GM19023 (cell line): ENCODE data around the gene SFMBT2.
A peak's percentile ranks its signal among the peaks of the same experiment; 100 is the strongest.

Experiments used
- ATAC-seq: cut with Tn5 transposase; IDR thresholded peaks from one replicate; pipeline ENCODE4 v1.9.1; 2021; ENCODE audit warnings: mild to moderate bottlenecking, moderate library complexity; ENCODE audit not compliant: unreplicated experiment

SFMBT2 gene

DNA sequence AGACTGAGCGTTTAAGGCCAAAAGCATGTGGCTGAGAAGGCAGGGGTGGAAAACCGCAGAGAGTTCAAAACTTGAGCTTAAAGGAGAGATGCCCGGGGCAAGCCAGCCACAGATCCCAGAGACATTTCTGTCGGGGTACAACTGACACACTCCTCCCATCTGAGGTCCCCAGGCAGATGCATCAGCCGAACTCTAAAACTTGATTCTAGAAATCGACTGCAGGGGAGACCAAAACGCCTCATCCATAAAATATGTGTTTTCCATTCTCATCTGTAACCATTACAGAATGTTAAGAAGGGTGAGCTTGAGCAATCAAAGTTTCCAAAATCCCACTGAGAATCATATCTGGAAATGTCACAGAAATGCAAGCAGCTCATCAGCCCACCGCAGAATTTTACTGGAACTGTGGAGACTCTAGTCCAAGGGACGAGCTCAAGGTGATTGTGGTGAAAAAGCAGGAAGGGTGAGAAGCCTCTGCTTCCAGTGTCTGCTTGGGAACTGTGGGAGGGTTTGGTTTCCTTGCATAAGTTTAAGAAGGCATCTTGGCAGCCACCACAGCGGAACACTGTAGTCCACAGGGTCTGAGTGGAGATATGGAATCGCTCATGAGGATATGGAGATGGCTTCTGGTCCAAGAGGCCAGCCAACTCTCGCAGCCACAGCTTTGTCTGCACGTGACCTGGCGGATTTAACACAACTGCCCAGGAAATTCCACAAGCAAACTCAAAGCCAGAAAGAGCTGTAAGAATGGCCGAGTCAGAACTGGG lies 249.2 kb downstream of the SFMBT2 start:
- ATAC-seq = no peak

DNA sequence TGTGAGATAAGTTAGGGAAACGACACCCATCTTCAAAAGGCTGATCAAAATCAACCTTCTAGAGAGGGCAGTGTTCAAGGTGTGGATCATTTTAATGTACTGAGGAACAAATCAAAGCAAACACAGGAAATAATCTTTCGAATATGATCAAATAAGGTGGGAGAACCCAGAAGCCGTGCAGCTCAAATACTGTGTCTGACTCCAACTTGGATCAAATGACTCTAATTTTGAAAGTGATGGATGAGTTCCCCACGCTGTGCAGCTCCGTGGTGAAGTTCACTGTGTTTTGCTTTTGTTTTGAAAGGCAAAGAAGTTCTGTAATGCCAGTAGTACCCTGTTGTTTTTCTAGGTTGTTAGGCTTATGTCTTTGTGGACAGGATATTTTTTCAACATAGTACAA lies 250.9 kb downstream of the SFMBT2 start:
- no peak for ATAC-seq

DNA sequence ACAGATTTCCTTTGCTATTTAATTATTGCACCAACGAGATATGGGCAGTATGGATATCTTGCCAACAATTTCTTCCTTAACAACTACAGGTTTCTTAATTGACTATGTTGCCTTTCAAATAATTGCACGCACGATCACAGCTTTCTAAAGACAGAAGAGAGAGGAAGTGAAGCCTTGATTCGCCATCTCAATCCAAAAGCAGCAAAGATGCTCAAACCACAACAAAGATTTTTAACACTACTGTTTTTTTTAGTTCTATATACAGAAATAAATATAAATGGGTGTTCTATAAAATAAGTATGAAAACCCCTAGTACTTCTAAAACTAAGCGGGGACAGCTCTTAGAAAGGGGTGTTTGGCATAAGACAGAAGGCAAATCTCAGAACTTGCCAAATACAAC lies 251.3 kb downstream of the SFMBT2 start:
- ATAC-seq = no peak

DNA sequence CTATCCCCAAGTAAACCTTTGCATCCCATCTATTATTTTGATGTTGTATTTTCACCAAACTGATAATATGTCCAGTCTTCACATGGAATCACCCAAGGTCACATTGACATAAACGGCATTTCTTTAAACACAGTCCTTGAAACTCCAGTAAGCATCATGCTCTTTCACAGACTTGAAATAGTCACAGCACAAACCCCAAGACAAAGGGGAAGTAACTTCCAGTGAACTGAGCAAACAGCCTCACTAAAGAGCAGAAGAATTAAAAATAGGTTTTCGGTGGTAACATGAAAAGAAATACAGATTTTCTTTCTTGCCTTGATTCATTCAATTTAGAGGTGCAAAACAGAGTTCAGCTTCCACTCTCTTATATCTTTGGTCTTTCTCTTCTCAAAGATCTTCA lies 253.7 kb downstream of the SFMBT2 start:
- no peak for ATAC-seq

DNA sequence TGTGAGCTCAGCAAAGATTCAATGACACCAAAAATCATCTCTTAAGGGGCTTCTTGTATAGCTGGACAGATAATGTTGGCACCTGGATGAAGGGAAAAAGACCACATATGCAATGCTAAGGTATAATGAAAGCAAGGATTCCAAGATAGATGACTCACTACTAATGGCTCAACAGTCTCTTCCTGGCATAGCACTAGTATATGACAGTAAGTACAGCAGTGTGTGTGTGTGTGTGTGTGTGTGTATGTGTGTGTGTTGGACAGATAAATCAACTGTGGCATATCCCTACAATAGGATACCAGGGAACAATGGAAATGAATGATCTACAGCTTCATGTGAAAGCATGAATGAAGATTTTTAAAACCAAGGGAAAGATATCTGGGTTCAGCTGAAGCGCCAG lies 257.1 kb downstream of the SFMBT2 start:
- no peak for ATAC-seq

DNA sequence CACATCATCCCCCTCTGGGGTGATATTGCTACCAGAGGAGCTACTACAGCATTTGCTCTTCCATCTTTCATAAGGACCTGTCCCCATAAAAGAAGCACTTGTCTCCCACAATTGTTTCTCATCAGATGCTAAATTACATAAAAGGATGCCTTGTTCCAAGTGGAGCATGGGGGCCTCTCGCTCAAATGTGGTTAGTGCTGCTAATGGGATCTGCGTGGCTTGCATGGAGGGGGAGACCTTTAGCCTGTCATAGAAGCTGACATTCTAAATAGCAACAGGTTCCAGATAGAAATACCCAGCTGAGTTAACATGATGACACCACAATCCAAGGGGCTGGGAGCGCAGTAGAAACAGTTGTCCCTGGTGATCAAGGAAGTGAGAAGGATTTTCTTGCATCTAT lies 257.9 kb downstream of the SFMBT2 start:
- no peak for ATAC-seq

DNA sequence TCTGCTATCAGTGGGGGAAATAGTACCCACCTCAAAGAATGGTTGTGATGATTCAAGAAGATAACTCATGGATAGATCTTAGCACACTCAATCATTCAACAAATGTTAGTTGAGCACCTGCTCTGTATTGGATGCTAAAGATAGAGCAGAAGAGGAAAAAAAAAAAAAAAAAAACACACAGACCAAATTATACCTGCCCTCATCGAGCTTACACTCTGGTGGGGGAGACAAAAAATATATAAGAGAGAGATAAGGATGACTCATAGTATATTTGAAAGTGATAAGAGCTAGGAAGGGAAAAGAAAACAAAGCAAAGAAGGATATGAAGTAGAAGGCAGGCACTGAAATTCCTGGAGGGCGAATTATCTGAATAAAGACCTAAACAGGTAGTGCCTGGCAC lies 258.5 kb downstream of the SFMBT2 start:
- ATAC-seq = no peak

DNA sequence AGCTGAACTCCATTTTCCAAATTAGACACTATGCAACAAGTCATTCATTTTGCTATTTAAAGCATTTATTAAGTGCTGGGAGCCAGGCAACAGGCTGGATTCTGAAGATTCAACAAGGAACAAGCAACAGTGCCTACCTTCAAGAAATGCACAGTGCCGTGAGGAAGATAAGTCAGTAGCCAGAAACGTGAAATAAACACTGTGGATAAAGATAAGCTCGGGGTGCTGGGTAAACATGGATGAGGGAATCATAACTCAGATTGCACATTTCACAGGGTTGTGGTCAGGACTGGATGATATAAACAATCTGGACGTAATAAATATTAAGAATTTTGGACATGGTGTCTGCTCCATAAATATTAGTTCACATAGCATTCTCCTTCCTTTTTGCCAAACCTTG lies 259.3 kb downstream of the SFMBT2 start:
- ATAC-seq = no peak

DNA sequence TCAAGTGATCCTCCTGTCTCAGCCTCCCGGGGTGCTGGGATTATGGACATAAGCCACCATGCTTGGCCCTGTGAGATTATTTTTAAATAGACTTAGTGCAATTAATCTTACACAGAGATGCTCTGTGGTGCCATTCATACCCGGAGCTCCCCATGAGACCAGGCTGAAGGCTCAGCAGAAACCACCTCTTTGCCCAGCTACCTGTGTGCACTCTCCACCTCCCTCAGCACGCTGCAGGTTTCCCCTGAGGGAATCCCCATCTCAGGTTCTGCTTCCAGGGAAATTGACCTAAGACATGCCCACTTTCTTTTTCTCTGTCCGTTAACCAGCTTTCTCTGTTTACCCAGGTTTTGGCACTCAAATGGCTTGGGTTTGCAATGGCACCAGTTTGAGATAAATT lies 260.5 kb downstream of the SFMBT2 start:
- ATAC-seq = no peak

DNA sequence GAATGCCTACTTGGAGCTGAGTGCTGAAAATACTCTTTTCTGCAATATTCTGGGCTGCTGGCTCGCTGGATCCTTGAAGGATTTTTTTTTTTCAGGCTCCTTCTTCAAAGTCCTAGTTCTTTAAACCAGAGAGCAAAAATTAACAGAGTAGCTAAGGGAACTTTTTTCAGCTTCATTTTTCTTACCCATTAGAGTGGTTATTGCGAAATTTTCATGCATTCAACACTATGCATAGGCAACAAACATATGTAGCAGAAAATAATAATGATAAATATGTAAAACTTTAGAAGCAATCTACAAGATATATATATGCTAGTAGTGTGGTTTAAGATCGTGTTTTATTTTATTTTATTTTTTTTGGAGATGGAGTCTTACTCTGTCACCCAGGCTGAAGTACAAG lies 264.6 kb downstream of the SFMBT2 start:
- no peak for ATAC-seq

DNA sequence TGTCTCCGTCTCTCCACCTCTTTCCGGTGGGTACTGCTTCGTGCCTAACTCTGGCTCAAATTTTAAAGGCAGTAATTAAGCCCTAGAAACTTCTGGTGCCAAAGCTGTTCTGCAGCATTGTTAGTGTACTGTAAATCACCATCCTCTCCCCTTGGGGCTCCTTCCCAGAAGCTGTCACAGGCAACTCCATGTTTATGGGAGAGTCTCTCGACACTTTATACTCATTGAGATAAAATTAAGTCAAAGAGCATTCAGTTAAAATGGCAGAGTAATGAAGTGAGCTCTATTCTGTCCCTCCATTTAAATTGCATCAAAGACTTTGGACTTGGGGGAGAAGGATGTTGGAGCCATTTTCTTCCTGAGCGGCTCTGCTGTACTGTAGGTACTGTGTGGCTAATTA lies 274.8 kb downstream of the SFMBT2 start:
- no peak for ATAC-seq

DNA sequence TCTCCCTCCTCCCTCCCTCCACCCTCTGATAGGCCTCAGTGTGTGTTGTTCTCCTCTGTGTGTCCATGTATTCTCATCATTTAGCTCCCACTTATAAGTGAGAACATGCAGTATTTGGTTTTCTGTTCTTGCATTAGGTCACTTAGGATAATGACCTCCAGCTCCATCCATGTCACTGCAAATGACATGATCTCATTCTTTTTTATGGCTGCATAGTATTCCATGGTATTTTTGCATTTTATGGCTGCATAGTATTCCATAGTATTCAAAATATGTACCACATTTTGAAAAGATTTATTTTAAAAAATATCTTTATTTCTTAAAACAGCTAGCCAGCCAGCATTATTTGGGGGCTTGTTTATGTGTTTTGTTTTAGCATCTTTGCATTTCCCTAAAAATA lies 275.6 kb downstream of the SFMBT2 start:
- no peak for ATAC-seq

DNA sequence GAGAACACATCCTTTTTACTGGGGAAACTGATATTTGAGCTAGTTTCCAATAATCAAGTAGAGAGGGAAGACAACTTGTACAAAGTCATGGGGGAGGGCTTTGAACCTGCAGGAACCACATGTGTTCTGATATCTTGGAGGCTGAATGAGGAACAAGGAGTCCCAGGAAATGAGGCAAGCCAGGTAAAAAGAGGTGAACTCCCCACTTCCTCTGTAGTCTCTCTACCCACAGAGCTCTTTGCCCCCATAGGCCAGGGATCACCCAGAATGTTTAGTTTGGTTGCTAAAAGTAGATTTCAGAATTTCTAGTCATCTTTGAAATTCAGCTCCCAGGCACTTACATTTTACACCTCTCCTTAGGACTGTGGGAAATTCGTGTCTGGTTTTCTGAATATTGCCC lies 276.4 kb downstream of the SFMBT2 start:
- ATAC-seq = no peak

DNA sequence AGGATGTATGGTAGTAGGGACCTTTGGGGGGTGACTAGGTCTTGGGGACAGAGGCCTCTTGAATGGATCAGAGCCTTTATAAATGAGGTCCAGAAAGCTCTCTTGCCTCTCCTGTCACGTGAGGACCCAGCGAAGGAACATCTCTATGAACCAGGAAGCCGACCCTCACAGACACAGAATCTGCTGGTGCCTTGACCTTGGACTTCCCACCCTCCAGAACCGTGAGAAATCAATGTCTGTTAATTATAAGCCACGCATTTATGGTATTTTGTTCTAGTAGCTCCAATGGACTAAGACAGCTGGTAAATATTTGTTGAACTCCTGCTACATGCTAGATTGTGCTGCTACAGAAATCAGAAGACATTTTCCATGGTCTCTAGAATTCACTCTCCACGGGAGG lies 276.9 kb downstream of the SFMBT2 start:
- no peak for ATAC-seq

DNA sequence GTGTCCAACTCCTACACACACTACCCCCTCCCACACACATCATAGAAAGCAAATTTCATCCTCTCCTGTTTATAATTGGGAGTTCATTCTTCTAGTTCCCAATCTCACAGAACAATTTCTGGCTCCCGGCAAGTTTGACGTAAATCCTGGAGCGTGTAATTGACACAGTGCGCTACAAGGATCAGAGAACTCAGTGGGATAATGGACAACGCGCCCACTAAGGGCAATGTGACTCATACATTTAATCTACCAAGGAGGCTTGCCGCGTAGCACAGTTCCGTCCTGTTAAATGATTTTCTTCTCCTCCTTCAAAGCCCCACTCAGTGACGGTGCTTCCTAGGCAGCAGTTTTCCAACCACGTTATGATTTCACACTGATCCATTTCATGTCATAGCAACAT lies 277.6 kb downstream of the SFMBT2 start:
- no peak for ATAC-seq

DNA sequence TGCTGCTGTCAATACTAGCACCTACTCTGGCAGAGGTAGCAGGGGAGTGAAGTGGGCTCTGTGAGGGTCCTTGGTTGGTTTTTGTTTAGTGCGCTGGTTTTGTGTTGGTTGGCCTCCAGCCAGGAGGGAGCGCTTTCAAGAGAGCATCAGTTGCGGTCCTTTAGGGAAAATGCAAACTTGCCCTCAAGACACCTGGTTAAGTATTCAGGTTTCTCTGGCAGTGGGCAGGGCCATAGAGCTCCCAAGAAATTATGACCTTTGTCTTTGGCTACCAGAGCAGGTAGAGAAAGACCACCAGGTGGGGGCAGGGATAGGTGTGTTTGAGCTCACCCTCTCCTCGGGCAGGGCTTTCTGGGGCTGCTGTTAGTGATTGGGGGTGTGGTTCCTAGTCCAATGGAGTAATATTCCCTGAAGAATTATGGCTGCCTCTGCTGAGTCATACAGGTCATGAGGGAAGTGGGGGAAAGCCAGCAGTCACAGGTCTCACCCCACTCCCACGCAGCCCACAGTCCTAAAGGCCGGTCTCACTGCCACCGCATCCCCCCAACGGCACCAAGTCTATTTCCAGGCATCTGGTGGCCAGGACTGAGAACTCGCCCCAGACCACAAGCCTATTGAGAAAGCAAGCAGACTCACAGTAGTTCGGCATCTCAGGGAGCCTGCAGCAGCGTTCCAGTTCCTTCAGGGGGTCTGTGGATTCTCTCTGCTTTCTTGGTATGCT lies 280.5 kb downstream of the SFMBT2 start:
- no peak for ATAC-seq

DNA sequence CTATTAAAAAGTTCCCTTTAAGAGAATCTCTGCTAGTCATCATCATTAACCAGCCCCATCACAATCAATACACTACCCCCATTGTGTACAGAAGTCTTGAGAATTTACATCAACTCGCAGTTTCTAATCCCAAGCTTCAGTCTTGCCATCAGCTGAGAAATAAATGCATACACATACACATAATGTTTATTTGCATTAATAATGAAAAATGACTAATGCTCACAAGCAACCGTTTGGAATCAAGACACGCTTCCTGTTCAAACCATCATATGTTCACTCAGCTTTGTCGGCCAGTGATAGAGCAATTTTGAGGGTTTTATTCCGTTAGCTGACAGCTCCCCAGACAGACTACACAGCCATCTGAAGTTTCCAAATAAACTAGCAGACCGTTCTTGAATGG lies 287.1 kb downstream of the SFMBT2 start:
- ATAC-seq = no peak

DNA sequence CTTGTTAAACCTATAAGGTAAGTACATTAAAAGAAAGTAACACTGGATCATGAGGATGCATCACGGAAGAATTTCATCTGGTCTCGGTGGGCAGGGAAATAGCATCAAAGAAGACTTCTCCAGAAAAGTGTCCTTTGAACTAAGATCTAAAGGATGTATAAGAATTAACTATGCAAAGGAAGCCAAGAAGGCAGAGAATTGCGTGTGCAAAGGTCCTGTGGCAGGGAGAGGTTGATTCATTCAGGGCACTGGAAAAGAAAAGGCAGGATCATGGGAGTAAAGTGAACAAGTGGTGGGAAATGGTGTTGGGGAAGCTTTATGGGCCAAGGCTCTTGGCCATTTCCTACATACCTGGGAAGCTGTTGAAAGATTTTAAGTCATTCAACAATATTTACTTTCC lies 288.3 kb downstream of the SFMBT2 start:
- no peak for ATAC-seq

DNA sequence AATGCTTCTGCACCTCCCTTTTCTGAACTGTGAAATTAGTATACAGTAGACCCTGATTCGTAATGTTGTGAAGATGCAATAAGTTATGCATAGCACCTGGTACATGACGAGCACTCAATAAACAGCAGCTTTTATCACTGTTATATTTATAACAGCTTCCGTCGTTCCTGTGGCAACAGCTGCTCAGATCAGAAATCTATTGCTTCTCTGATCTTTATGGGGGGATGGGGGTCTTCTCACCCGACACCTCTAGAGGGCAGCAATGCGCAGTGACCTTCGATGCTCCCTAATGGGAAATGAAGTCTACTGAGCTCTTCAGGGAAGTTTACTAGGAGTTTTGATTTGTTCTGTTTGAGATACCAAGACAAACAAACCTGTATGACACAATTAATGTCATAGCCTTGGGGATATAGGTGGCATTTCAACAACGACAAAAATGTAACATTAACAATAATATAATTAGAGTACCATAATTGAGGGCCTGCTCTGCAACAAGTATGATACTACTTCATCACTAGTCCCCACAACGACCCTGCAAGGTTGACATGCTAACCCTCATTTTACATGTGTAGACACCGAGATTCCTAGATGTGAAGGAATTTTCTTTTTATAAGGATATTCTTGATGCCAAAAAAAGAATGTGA lies 289.6 kb downstream of the SFMBT2 start:
- ATAC-seq = peak; percentile 64

DNA sequence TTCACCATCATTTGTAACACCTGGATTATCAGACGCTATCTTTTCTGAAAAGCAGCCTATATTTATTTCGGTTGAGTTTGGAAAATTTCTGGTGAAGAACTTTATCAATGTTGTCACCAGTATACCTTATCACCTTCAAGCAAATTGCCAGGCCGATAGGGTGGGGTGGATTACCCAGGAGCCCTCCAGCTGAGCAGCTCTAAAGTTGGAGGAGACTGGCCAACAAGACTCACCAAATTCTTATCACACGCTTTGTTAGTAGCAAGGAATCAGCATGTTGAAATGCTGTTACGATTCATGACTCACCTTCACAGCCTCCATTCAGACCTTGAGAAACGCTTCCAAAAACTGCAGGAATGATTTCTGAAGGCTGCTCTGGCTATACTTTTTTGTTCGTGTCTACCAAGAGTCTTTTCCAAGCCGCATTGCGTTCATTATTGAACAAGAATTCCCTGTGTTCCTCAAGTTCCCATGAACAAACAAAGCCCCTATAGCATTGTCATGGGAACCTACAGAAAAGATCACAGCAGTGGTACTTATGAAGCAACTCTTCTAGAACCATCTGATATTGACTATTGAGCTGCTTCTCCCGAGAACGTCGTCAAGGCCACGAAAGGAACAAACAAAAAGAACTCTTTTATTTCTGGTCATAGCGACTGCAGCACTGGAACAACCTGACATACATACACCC lies 291.4 kb downstream of the SFMBT2 start:
- no peak for ATAC-seq

DNA sequence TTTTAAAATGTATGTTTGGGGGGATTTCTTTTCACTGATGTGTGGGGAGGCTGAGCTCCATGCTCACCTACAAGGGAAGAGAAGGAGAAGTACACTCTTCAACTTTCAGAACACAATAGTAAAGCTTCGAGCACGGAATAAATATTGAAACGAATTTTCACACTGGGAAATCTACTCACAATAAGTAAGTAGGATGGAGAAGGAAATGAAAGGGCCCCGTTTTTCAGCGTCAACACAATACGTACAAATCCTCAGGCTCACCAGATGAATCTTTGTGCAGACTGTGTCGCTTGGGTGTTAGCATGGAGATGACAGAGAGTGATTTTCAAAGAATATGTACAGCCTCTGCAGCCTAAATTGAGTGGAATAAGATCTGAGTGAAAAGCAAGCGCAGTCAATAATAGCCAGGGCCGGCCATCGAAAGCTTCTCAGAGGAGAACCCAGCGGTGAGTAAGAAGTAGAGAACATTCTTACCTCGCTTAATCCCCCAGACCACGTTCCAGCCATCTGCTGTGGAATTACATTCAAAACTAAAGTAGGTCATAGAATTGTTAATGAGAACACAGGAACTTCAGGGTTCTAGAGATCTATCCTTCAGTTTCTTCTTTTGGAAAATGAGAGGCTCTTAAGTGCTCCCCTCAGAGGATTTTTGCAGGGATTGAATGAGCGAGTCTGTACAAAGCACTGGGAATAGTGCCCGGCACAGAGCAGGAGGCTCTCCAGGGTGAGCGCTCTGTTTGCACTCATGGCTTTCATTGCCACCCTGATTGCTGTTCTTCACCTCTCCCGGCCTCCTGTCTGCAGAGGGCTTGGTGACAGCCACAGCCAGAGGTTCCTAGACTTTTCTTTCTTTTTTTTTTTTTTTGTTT lies 292.8 kb downstream of the SFMBT2 start:
- no peak for ATAC-seq
